ENCODE measurements around the gene CYP4F8.

CYP4F8 gene

DNA sequence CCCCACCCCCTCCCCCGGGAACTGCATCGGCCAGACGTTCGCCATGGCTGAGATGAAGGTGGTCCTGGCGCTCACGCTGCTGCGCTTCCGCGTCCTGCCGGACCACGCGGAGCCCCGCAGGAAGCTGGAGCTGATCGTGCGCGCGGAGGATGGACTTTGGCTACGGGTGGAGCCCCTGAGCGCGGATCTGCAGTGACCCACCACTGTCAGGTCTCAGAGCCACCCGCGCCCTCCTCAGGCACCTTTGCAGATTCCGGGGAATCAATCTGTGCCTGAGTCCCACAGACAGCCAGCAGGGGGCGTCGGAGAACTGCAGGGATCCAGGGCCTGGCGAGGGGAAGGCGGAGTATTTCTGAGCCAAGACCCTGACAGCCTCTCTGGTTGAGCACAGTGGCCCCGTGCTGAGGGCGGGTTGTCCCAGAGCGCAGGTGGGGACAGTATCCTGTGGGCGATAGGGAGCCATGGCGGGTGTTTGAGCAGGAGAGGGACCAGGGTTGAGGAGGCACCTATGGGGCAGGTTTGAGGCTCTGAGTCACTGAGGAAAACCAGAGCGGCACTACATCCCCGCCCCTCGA is 30.4 kb upstream of the CYP4F8 start:
- TF ChIP-seq, protein P1, sequence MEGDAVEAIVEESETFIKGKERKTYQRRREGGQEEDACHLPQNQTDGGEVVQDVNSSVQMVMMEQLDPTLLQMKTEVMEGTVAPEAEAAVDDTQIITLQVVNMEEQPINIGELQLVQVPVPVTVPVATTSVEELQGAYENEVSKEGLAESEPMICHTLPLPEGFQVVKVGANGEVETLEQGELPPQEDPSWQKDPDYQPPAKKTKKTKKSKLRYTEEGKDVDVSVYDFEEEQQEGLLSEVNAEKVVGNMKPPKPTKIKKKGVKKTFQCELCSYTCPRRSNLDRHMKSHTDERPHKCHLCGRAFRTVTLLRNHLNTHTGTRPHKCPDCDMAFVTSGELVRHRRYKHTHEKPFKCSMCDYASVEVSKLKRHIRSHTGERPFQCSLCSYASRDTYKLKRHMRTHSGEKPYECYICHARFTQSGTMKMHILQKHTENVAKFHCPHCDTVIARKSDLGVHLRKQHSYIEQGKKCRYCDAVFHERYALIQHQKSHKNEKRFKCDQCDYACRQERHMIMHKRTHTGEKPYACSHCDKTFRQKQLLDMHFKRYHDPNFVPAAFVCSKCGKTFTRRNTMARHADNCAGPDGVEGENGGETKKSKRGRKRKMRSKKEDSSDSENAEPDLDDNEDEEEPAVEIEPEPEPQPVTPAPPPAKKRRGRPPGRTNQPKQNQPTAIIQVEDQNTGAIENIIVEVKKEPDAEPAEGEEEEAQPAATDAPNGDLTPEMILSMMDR (IDR thresholded peaks at IDR 0.05): peak; percentile 97

DNA sequence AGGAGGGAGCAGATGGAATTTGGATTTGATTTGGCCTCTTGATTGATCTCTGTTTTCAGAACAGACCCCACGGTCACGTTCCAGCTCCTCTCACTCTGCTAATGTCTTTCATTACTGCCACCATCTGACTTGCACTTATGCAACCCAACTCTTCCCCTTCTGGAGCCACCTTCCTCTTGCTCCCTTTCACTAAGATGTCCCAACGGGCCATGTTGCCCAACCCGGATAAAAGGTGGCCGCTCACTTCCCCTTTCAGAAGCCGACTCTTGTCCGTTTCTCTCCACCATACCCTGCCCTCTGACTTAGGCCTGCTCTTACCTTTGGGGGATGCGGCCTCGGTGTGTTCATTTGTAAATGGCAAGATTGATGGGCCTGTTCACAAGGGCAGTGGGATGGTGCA is 27.4 kb upstream of the CYP4F8 start:
- TF ChIP-seq, protein P1 (IDR thresholded peaks at IDR 0.05): no peak

DNA sequence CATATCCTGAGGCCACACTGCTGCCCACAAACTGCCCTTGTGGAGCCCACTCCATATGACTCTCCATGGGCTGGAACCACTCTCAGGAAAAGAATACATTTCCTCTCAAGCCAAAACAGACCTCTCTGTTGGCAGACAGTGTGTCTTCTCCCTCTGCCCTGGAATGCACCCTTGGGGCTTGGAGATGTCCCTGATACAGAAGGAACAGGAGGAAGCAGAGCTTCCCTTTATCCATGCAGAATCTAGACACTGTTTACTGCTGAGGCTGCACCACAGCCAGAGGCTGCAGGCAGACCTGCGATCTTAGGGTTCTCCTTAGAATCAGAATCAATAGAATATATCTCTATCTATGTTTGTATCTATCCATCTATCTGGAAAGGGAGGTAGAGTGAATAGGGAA is 26.8 kb upstream of the CYP4F8 start:
- TF ChIP-seq, protein P1 (IDR thresholded peaks at IDR 0.05): no peak

DNA sequence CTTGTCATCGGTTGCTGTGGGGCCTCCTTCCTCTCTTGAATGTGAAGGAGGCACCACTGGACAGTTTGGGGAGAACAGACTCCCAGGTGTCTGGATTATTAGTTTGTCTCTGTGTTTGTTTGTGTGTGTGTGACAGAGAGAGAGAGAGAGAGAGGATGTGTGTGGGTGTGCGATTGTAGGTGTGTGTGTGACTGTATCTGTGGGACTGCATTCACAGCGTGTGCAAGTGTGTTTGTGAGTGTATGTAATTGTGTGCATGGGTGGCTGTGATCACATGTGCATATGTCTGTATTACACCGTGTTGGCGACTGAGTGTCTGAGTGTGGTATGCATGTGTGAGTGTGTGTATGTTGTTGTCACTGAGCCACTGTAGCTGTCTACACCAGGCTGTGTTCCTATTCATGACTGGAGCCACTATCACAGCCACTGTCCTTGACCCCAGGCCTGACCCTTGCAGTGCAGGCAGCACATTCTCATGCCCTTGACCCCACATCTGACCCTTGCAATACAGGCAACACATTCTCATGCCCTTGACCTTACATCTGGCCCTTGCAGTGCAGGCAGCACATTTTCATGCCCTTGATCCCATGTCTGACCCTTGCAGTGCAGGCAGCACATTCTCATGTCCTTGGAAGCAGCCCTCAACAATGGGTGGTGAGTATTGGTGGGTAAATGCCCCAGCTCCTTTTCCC is 25.1 kb upstream of the CYP4F8 start:
- TF ChIP-seq, protein P1 (IDR thresholded peaks at IDR 0.05): no peak

DNA sequence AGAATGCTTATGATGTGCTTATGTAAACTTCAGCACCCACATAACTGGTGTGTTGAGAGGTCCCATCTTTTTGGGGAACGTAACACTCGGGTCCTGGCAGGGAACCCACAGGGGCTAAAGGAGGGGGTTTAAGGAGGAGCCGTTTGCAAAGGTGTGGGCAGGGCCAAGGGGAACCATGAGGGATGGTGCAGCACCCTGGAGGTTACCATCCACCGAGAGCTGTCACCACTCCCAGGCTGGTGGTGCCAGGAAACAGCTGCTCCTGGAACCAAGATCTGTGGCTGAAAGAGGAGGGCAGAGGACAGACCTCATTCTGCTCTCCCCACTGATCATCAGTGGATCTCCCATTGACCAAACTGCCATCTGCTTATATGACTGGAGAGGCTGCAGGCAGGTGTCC is 23.2 kb upstream of the CYP4F8 start:
- TF ChIP-seq, protein P1 (IDR thresholded peaks at IDR 0.05): no peak

DNA sequence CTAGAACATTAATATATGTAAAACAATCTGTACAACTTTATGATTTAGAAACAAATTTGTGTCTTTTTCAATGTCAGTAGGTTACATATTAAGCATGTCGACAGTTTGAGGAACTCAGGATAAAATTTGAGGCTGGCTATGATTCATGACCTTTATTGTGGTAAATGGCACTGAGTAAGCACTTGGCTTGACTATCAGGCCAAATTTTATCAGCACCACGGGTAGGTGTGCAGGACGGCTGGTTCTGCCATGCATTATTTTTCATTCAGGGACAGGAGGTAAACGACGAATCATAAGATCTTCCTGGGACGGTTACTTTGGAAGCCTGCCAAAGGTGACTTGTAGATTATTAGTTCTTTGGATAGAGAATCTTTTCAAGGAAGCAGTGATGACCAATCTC is 19.9 kb upstream of the CYP4F8 start:
- TF ChIP-seq, protein P1 (IDR thresholded peaks at IDR 0.05): no peak

DNA sequence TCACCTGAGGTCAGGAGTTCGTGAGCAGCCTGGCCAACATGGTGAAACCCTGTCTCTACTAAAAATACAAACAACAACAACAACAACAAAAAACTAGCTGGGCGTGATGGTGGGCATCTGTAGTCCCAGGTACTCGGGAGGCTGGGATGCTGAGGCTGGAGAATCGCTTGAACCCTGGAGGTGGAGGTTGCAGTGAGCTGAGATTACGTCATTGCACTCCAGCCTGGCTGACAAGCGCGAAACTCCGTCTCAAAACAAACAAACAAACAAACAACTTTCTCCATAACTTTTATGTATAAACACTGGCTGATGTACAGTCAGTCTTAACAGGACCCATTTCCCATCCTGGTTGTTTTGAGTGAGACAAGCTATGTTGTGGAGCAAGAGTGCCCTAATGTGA is 5.8 kb upstream of the CYP4F8 start:
- TF ChIP-seq, protein P1 (IDR thresholded peaks at IDR 0.05): no peak
